ENCODE results near the gene INO80B. TPM values are rescaled to one million over a fixed set of nuclear protein-coding genes. Genes with fewer than 3 reads are reported as not detected.

The INO80B gene
- total RNA-seq (10 to 100 TPM in 6 of 7 donors, 1 to 10 TPM in 1; 9.4 to 60.9 (median 49.6) TPM), polyA plus RNA-seq (10 to 100 TPM; 45.1 to 48.6 TPM)
- long read RNA-seq, donor 1 = 0 reads
- long read RNA-seq, donor 2, partial matches to known transcripts = 0 of 2 reads
- long read RNA-seq, donor 2, other reads (novel, unspliced or antisense) = 0 of 2 reads
- long read RNA-seq, donor 3, transcript INO80B-201 (5 exons, 1,261 nt) = major isoform, 14 of 21 reads
- long read RNA-seq, donor 3, partial matches to known transcripts = 2 of 21 reads
- long read RNA-seq, donor 3, other reads (novel, unspliced or antisense) = 1 of 21 reads

DNA sequence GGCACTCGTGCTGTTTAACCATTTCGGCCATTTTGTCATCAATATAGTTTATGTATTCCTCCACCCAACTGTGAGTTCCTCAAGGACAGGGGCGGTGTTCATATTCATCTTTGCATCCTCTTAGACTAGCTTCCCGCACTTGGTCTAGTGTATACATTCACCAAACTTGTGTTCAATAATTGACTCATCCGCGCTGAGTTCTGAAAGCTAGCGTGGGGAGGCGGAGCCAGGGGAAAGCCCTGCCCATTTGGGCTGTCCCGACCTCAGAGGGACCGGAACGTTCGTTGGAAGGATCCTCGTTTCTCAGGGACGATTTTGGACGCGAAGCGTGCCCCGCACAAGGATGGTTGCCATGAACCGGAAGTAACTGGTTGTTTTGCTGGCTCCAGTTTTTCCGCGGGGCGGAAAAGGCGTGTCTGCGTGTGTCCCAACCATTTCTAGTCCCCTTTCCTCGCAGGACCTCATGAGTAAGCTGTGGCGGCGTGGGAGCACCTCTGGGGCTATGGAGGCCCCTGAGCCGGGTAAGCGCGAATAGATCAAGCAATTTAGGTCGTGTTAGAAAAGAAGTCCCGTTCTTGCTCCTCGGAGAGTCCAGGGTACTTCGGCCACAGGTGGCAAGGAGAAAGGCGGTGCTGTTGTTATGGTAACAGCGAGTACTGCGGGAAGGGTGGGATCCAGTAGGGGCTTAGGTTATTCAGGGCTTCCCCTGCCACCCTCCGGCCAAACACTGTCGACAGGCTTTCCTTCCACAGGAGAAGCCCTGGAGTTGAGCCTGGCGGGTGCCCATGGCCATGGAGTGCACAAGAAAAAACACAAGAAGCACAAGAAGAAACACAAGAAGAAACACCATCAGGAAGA is at the start of gene INO80B:
INO80B (plus strand) TSS at position 434 of the 858 bp plus-strand sequence; CDS start at position 464, 30 bp downstream.
- intact Hi-C loops (cut with DNase I) = no loop called here
- Histone ChIP-seq H3K27ac (no peak within 1 kb of the TSS), H3K27me3 (no peaks in the 10 kb centered on the region), H3K9me3 (no peaks in the 10 kb centered on the region), H3K4me3 (peak within 1 kb of the TSS; percentile 58), H3K4me1 (ENCODE audit: insufficient read depth) (peaks cover 9% of the 10 kb centered on the region), H3K36me3 (no peaks in the 10 kb centered on the region)
- TF ChIP-seq, protein P1, sequence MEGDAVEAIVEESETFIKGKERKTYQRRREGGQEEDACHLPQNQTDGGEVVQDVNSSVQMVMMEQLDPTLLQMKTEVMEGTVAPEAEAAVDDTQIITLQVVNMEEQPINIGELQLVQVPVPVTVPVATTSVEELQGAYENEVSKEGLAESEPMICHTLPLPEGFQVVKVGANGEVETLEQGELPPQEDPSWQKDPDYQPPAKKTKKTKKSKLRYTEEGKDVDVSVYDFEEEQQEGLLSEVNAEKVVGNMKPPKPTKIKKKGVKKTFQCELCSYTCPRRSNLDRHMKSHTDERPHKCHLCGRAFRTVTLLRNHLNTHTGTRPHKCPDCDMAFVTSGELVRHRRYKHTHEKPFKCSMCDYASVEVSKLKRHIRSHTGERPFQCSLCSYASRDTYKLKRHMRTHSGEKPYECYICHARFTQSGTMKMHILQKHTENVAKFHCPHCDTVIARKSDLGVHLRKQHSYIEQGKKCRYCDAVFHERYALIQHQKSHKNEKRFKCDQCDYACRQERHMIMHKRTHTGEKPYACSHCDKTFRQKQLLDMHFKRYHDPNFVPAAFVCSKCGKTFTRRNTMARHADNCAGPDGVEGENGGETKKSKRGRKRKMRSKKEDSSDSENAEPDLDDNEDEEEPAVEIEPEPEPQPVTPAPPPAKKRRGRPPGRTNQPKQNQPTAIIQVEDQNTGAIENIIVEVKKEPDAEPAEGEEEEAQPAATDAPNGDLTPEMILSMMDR (IDR thresholded peaks at IDR 0.05) = no peak
- TF ChIP-seq POLR2A (IDR thresholded peaks at IDR 0.05) = no peak
- TF ChIP-seq EP300 (IDR thresholded peaks at IDR 0.05) = no peak
- peak; percentile 92 to 98 (median 96) for DNase-seq
- WGBS, 3 donors = 0 to 1% (median 1%) methylated on average over 40 of the region's 40 CpGs

DNA sequence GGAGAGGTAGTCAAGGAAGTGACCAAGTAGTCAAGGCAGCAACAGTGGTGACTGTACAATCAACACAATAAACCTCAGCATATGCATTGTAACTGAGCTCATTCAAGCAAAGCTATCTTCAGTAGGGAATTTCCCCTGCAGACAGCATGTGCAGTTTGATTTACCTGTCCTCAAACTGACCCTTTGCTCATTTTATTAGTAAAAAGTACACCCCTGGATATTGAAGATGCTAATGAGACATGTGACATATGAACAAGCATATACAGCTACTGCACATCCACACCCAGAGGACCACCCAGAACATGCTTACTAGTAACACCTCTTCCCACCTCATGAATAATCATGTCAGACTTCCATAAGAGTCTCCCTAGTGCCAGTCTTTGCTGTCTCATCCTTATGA is 48.9 kb upstream of the INO80B start:
- H3K27me3 ChIP-seq = no peaks in the 10 kb centered on the region
- no peak overlapping the region for H3K4me3 ChIP-seq
- H3K36me3 ChIP-seq = no peaks in the 10 kb centered on the region
- H3K27ac ChIP-seq = no peak overlapping the region
- intact Hi-C loops (cut with DNase I) = no loop called here
- no peaks in the 10 kb centered on the region for H3K4me1 ChIP-seq (ENCODE audit: insufficient read depth)
- TF ChIP-seq, protein P1 (IDR thresholded peaks at IDR 0.05) = no peak
- TF ChIP-seq EP300 (IDR thresholded peaks at IDR 0.05) = no peak
- TF ChIP-seq POLR2A (IDR thresholded peaks at IDR 0.05) = no peak
- H3K9me3 ChIP-seq = no peaks in the 10 kb centered on the region
- no peak for DNase-seq

DNA sequence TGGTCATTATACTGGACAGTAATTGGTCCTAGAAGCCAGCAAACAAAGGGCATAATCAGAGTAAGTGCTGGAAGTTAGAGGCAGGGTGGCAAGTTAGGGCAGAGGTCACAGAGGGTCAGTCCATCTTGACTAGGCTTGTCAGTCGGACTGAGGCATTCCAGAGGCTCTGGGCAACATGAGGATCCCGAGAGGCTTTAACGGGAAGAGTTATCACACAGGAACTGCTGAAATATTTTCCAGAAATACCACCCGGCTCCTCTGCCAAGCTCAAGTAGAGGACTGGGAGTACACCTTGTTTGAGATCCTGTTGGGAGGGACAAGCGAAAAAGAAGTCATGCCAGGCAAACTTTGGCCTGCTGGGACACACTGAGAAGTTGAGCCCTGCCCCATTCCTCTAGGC is 47.2 kb upstream of the INO80B start:
- no peaks in the 10 kb centered on the region for H3K4me1 ChIP-seq (ENCODE audit: insufficient read depth)
- TF ChIP-seq EP300 (IDR thresholded peaks at IDR 0.05) (no peak), POLR2A (IDR thresholded peaks at IDR 0.05) (no peak)
- TF ChIP-seq, protein P1 (IDR thresholded peaks at IDR 0.05) = no peak
- H3K9me3 ChIP-seq = no peaks in the 10 kb centered on the region
- no peak overlapping the region for H3K27ac ChIP-seq
- no peaks in the 10 kb centered on the region for H3K27me3 ChIP-seq
- DNase-seq = no peak
- H3K36me3 ChIP-seq = no peaks in the 10 kb centered on the region
- WGBS, 3 donors = 62 to 80% (median 73%) methylated on average over 5 of the region's 5 CpGs
- intact Hi-C loops (cut with DNase I) = no loop called here
- H3K4me3 ChIP-seq = no peak overlapping the region

DNA sequence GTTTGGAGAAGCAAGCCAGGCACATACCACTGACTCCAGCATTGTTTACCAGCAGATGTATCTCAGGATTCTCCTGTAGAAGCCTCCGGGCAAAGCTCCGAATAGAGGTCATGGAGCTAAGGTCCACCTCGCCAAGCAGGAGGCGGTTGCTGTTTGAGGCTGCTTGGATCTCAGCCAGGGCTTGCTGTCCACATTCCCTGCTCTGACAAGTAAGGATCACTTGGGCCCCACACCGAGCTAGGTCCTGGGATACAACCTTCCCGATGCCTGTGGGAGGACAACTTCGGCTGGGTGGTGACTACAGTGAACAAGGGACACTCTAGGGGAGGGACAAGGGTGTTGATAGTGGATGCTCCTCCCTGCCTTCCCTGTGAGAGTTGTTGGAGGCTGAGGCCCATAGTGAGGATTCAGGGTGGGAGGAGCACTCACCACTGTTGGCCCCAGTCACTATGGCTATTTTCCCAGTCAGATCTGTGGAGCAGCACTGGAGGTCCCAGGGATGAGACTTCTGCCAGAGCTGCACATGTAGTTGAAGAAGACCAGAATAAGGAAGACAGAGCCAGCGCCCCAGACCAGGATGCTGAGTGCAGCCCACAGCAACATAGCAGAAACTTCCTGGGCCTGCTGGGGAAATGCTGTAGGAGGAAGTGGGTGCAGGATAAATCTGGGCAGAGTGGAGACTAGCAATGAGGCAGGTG is 41.7 kb upstream of the INO80B start:
- Histone ChIP-seq H3K9me3 (no peaks in the 10 kb centered on the region), H3K4me1 (ENCODE audit: insufficient read depth) (peaks cover 19% of the 10 kb centered on the region), H3K4me3 (no peak overlapping the region), H3K27ac (no peak overlapping the region), H3K27me3 (no peaks in the 10 kb centered on the region), H3K36me3 (no peaks in the 10 kb centered on the region)
- intact Hi-C loops (cut with DNase I) = no loop called here
- WGBS, 3 donors = 52 to 58% (median 55%) methylated on average over 8 of the region's 8 CpGs
- DNase-seq = no peak
- TF ChIP-seq, protein P1 (IDR thresholded peaks at IDR 0.05) = no peak
- TF ChIP-seq POLR2A (IDR thresholded peaks at IDR 0.05) = no peak
- TF ChIP-seq EP300 (IDR thresholded peaks at IDR 0.05) = no peak

All from ovary (tissue), 10 donors.